GM23338 (cell line): ENCODE measurements around the gene SLC9A3. TPM values are rescaled to one million over a fixed set of nuclear protein-coding genes. Genes with fewer than 3 reads are reported as not detected.

Experiments used
- ATAC-seq: fragments of 200-7000 bp; cut with Tn5 transposase; 3 replicates; pipeline ENCODE4 v1.9.1; 2020
- DNase-seq: peaks from one replicate; pipeline ENCODE4 v3.0.0-alpha.2; 2015; ENCODE audit warnings: low spot score
- H2AFZ ChIP-seq: fragments of 200-600 bp; sonication (generic); 2 replicates; pipeline ENCODE4 v1.8.0; 2016; ENCODE audit warnings: antibody characterized with exemption, mild to moderate bottlenecking, moderate library complexity
- H3F3A ChIP-seq: fragments of 200-600 bp; sonication (generic); replicated peaks from 2 replicates; pipeline ENCODE4 v1.8.0; 2017; ENCODE audit warnings: antibody characterized with exemption, mixed run types, low read depth
- H3K27ac ChIP-seq: fragments of 200-600 bp; sonication (generic); 2 replicates; pipeline ENCODE4 v1.6.1; 2016; ENCODE audit warnings: low read depth
- H3K27me3 ChIP-seq: fragments of 200-600 bp; sonication (generic); 2 replicates; pipeline ENCODE4 v1.8.0; 2016; ENCODE audit warnings: mild to moderate bottlenecking, mixed run types, moderate library complexity; ENCODE audit not compliant: insufficient read depth
- H3K36me3 ChIP-seq: fragments of 200-600 bp; sonication (generic); 2 replicates; pipeline ENCODE4 v1.8.0; 2016; ENCODE audit warnings: mild to moderate bottlenecking; ENCODE audit not compliant: insufficient read depth
- H3K4me1 ChIP-seq: fragments of 200-600 bp; sonication (generic); 2 replicates; pipeline ENCODE4 v1.8.0; 2016; ENCODE audit warnings: mild to moderate bottlenecking, moderate library complexity; ENCODE audit not compliant: insufficient read depth
- H3K4me2 ChIP-seq: fragments of 200-600 bp; sonication (generic); 2 replicates; pipeline ENCODE4 v1.7.1; 2017; ENCODE audit warnings: mixed run types
- H3K4me3 ChIP-seq: fragments of 200-600 bp; sonication (generic); 2 replicates; pipeline ENCODE4 v1.6.1; 2016; ENCODE audit warnings: mixed run types
- H3K79me2 ChIP-seq: fragments of 200-600 bp; sonication (generic); replicated peaks from 2 replicates; pipeline ENCODE4 v1.8.0; 2017; ENCODE audit warnings: mild to moderate bottlenecking; ENCODE audit not compliant: insufficient read depth
- H3K9me2 ChIP-seq: fragments of 200-600 bp; sonication (generic); 2 replicates; pipeline ENCODE4 v1.8.0; 2017; ENCODE audit not compliant: insufficient read depth
- H4K20me1 ChIP-seq: fragments of 200-600 bp; sonication (generic); replicated peaks from 2 replicates; pipeline ENCODE4 v1.8.0; 2017; ENCODE audit warnings: mild to moderate bottlenecking; ENCODE audit not compliant: insufficient read depth
- H3K27ac Mint-ChIP-seq: 2 replicates; pipeline ENCODE4 v1.8.0; 2020; ENCODE audit warnings: inconsistent platforms, mild to moderate bottlenecking, moderate library complexity, mixed read lengths
- H3K27me3 Mint-ChIP-seq: 3 replicates; pipeline ENCODE4 v1.8.0; 2022; ENCODE audit warnings: low read depth, mild to moderate bottlenecking, moderate library complexity, mixed read lengths, inconsistent platforms; ENCODE audit not compliant: insufficient read depth, poor library complexity
- H3K36me3 Mint-ChIP-seq: 3 replicates; pipeline ENCODE4 v1.8.0; 2021; ENCODE audit warnings: low read depth, mild to moderate bottlenecking, inconsistent platforms, moderate library complexity, mixed read lengths
- H3K4me1 Mint-ChIP-seq: 3 replicates; pipeline ENCODE4 v1.8.0; 2020; ENCODE audit warnings: mild to moderate bottlenecking, inconsistent platforms, mixed read lengths
- H3K4me3 Mint-ChIP-seq: 3 replicates; pipeline ENCODE4 v1.8.0; 2021; ENCODE audit warnings: moderate library complexity, mild to moderate bottlenecking, inconsistent platforms, mixed read lengths
- H3K9me3 Mint-ChIP-seq: 3 replicates; pipeline ENCODE4 v1.8.0; 2020; ENCODE audit warnings: moderate library complexity, mild to moderate bottlenecking, inconsistent platforms, mixed read lengths
- CREB1 ChIP-seq: fragments of 250-450 bp; sonication (Bioruptor Pico); IDR thresholded peaks from 2 replicates; pipeline ENCODE4 v1.5.0; 2020; ENCODE audit warnings: low read depth, mild to moderate bottlenecking, moderate library complexity
- EZH2 ChIP-seq: fragments of 200-600 bp; sonication (generic); IDR thresholded peaks from one replicate; pipeline ENCODE4 v1.8.0; 2017; ENCODE audit warnings: antibody characterized with exemption, mild to moderate bottlenecking, low read depth; ENCODE audit not compliant: unreplicated experiment
- EZH2phosphoT487 ChIP-seq: fragments of 200-600 bp; sonication (generic); IDR thresholded peaks from one replicate; pipeline ENCODE4 v1.8.1; 2018; ENCODE audit warnings: antibody characterized with exemption; ENCODE audit not compliant: unreplicated experiment
- NANOG ChIP-seq: IDR thresholded peaks from 2 replicates; pipeline ENCODE4 v1.6.1; 2016; ENCODE audit warnings: antibody characterized with exemption, borderline replicate concordance
- POLR2AphosphoS5 ChIP-seq: IDR thresholded peaks from 2 replicates; pipeline ENCODE4 v1.6.1; 2016; ENCODE audit warnings: antibody characterized with exemption, low read depth
- STAT1 ChIP-seq: IDR thresholded peaks from one replicate; pipeline ENCODE4 v1.6.1; 2016; ENCODE audit warnings: antibody characterized with exemption; ENCODE audit not compliant: unreplicated experiment
- ZNF114 ChIP-seq: fragments of 250-450 bp; sonication (Bioruptor Pico); IDR thresholded peaks from 2 replicates; pipeline ENCODE4 v1.5.0; 2020; ENCODE audit warnings: mild to moderate bottlenecking, moderate library complexity
- ZNF331 ChIP-seq: fragments of 250-450 bp; sonication (Bioruptor Pico); IDR thresholded peaks from 2 replicates; pipeline ENCODE4 v1.5.0; 2020; ENCODE audit warnings: low read depth, mild to moderate bottlenecking, moderate library complexity
- polyA plus RNA-seq: library from polyadenylated mRNA; unstranded; fragments of >200 nt; fragmentation: Nextera tagmentation; extraction: Ambion mirVana; gene quantifications from 2 replicates; pipeline ENCODE4 v1.2.1, GENCODE V29; 2016
- total RNA-seq: library from RNA; depleted of rRNA; stranded (reverse); fragments of >200 nt; shearing (Covaris generic); gene quantifications from 2 replicates; pipeline ENCODE4 v1.2.3, GENCODE V29; 2014
- TF ChIP-seq, protein P1 (sequence below): fragments of 250-450 bp; sonication (Bioruptor Pico); IDR thresholded peaks from 2 replicates; pipeline ENCODE4 v1.5.0; 2020; ENCODE audit warnings: mild to moderate bottlenecking, moderate library complexity
- TF ChIP-seq, protein P2 (sequence below): IDR thresholded peaks from one replicate; pipeline ENCODE4 v1.6.1; 2018; ENCODE audit warnings: antibody characterized with exemption; ENCODE audit not compliant: unreplicated experiment

The SLC9A3 gene
- total and polyA plus RNA-seq, 2 experiments from 2014 or later, result 0.39 to 3.1 TPM

DNA sequence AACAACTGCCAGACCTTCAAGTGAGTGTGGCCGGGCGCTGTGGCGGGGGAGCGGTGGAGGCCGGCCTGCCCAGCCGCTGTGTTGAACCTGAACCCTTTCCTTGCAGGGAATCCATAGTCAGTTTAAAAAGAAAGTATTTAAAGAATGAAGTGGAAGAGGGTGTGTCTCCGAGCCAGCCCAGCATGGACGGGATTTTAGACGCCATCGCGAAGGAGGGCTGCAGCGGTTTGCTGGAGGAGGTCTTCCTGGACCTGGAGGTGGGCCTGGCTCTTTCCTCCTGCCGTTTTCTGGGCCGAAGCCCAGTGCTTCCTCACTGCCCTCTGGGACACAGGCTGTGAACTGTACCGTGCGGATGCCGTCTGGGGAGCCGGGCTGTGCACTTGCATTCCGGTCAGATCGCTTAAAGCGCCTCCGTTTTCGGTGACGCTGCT, 62.2 kb downstream of the SLC9A3 start (continued):
- TF ChIP-seq, protein P1, sequence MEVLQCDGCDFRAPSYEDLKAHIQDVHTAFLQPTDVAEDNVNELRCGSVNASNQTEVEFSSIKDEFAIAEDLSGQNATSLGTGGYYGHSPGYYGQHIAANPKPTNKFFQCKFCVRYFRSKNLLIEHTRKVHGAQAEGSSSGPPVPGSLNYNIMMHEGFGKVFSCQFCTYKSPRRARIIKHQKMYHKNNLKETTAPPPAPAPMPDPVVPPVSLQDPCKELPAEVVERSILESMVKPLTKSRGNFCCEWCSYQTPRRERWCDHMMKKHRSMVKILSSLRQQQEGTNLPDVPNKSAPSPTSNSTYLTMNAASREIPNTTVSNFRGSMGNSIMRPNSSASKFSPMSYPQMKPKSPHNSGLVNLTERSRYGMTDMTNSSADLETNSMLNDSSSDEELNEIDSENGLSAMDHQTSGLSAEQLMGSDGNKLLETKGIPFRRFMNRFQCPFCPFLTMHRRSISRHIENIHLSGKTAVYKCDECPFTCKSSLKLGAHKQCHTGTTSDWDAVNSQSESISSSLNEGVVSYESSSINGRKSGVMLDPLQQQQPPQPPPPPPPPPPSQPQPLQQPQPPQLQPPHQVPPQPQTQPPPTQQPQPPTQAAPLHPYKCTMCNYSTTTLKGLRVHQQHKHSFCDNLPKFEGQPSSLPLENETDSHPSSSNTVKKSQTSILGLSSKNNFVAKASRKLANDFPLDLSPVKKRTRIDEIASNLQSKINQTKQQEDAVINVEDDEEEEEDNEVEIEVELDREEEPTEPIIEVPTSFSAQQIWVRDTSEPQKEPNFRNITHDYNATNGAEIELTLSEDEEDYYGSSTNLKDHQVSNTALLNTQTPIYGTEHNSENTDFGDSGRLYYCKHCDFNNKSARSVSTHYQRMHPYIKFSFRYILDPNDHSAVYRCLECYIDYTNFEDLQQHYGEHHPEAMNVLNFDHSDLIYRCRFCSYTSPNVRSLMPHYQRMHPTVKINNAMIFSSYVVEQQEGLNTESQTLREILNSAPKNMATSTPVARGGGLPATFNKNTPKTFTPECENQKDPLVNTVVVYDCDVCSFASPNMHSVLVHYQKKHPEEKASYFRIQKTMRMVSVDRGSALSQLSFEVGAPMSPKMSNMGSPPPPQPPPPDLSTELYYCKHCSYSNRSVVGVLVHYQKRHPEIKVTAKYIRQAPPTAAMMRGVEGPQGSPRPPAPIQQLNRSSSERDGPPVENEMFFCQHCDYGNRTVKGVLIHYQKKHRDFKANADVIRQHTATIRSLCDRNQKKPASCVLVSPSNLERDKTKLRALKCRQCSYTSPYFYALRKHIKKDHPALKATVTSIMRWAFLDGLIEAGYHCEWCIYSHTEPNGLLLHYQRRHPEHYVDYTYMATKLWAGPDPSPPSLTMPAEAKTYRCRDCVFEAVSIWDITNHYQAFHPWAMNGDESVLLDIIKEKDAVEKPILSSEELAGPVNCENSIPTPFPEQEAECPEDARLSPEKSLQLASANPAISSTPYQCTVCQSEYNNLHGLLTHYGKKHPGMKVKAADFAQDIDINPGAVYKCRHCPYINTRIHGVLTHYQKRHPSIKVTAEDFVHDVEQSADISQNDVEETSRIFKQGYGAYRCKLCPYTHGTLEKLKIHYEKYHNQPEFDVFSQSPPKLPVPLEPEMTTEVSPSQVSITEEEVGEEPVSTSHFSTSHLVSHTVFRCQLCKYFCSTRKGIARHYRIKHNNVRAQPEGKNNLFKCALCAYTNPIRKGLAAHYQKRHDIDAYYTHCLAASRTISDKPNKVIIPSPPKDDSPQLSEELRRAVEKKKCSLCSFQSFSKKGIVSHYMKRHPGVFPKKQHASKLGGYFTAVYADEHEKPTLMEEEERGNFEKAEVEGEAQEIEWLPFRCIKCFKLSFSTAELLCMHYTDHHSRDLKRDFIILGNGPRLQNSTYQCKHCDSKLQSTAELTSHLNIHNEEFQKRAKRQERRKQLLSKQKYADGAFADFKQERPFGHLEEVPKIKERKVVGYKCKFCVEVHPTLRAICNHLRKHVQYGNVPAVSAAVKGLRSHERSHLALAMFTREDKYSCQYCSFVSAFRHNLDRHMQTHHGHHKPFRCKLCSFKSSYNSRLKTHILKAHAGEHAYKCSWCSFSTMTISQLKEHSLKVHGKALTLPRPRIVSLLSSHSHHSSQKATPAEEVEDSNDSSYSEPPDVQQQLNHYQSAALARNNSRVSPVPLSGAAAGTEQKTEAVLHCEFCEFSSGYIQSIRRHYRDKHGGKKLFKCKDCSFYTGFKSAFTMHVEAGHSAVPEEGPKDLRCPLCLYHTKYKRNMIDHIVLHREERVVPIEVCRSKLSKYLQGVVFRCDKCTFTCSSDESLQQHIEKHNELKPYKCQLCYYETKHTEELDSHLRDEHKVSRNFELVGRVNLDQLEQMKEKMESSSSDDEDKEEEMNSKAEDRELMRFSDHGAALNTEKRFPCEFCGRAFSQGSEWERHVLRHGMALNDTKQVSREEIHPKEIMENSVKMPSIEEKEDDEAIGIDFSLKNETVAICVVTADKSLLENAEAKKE (CRISPR knock-in tag), result no peak
- TF ChIP-seq POLR2AphosphoS5 (no peak), NANOG (no peak), EZH2 (no peak), ZNF114 (CRISPR knock-in tag) (no peak)
- TF ChIP-seq, protein P2, sequence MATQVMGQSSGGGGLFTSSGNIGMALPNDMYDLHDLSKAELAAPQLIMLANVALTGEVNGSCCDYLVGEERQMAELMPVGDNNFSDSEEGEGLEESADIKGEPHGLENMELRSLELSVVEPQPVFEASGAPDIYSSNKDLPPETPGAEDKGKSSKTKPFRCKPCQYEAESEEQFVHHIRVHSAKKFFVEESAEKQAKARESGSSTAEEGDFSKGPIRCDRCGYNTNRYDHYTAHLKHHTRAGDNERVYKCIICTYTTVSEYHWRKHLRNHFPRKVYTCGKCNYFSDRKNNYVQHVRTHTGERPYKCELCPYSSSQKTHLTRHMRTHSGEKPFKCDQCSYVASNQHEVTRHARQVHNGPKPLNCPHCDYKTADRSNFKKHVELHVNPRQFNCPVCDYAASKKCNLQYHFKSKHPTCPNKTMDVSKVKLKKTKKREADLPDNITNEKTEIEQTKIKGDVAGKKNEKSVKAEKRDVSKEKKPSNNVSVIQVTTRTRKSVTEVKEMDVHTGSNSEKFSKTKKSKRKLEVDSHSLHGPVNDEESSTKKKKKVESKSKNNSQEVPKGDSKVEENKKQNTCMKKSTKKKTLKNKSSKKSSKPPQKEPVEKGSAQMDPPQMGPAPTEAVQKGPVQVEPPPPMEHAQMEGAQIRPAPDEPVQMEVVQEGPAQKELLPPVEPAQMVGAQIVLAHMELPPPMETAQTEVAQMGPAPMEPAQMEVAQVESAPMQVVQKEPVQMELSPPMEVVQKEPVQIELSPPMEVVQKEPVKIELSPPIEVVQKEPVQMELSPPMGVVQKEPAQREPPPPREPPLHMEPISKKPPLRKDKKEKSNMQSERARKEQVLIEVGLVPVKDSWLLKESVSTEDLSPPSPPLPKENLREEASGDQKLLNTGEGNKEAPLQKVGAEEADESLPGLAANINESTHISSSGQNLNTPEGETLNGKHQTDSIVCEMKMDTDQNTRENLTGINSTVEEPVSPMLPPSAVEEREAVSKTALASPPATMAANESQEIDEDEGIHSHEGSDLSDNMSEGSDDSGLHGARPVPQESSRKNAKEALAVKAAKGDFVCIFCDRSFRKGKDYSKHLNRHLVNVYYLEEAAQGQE, result no peak

DNA sequence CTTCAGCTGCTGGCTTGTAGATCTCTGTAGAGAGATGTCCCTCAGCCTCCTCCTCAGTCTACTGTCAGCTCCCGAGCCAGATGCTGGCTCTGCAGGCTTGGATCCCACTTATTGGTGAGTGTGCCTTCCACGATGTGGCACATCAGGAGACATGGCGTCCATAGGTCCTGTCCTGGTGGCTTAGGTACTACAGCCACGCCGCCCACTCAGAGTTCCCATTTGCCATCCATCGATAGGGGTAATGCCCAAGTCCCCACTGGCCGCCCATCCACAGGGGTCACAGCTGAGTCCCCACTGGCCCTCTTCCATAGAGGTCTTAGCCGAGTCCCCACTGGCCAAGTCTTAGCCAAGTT, 64.0 kb downstream of the SLC9A3 start:
- no peaks in the 10 kb centered on the region for H3K27me3 ChIP-seq
- H3K4me2 ChIP-seq, result no peak overlapping the region
- Mint-ChIP-seq H3K4me3 (no peak overlapping the region), H3K9me3 (no peaks in the 10 kb centered on the region), H3K36me3 (peaks cover 40% of the 10 kb centered on the region), H3K27ac (no peak overlapping the region), H3K4me1 (peaks cover 2% of the 10 kb centered on the region; the same call in 2 of the 3 replicates), H3K27me3 (no peaks in the 10 kb centered on the region)
- H3K4me1 ChIP-seq, result peaks cover under 1% of the 10 kb centered on the region; the same call in 1 of the 2 replicates
- H3F3A ChIP-seq, result no peaks in the 10 kb centered on the region
- peaks cover 20% of the 10 kb centered on the region; the same call in 1 of the 2 replicates for H3K36me3 ChIP-seq
- no peaks in the 10 kb centered on the region for H3K9me2 ChIP-seq
- peaks cover 11% of the 10 kb centered on the region for H3K79me2 ChIP-seq
- no peak overlapping the region for H3K27ac ChIP-seq
- no peaks in the 10 kb centered on the region for H4K20me1 ChIP-seq
- no peak for DNase-seq
- H3K4me3 ChIP-seq, result no peak overlapping the region
- H2AFZ ChIP-seq, result no peak overlapping the region
- no peak for ATAC-seq
- TF ChIP-seq, protein P2, result no peak
- TF ChIP-seq EZH2 (no peak), STAT1 (no peak), ZNF114 (CRISPR knock-in tag) (no peak), ZNF331 (CRISPR knock-in tag) (no peak), POLR2AphosphoS5 (no peak), EZH2phosphoT487 (no peak), CREB1 (no peak), NANOG (no peak)
